HG02973 (cell line): ENCODE measurements around the gene CRMP1.
"Not testable (repeated sequence)": the region's sequence is repeated elsewhere in the genome, so short reads cannot be mapped to it uniquely, and the experiment has no call there.

Source experiments
- ATAC-seq: cut with Tn5 transposase; IDR thresholded peaks from one replicate; pipeline ENCODE4 v1.9.1; 2021; ENCODE audit warnings: moderate library complexity; ENCODE audit not compliant: unreplicated experiment

The CRMP1 gene

GRCh38 chr4:5824635-5825034, 68.3 kb downstream of the CRMP1 start:
- no peak for ATAC-seq

DNA sequence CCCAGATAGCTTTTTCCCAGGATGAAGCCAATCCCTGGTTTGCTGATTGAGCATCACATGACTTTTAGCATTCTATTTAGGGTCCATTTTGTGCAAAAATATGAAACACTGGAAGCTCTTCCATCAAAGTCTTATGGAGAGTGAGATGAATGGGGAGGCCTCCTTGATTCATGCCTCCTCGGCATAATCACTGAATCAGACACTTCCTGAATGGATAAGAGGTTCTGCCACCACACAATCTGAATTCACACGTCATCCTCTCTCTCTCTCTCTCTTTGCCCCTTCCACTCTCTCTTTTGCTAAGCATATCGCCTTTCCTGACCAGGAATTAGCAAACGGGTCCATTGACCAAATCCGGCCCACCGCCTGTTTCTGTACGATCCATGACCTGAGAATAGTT, 68.7 kb downstream of the CRMP1 start:
- ATAC-seq = no peak

- ATAC-seq = no peak
Measured at GRCh38 chr4:5823542-5824211, 69.2 kb downstream of the CRMP1 start.

DNA sequence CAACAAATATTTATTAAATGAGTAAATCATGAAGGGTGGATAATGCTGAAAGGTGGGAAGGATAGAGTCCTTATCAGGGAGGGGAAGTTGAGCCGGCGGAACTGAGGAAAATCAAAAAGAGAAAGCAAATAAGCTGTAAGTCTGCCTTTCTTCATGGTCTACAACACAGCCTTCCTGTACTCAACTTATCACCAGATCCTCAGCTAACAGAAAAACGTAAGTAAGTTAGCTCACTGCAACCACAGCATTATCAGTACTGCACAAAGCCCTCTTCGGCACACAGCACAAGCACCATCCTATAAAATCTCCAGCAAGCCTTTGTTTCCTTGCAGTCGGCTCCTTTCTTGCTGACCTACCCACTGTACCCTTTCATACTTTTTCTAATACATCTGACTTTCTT, 70.3 kb downstream of the CRMP1 start:
- ATAC-seq = no peak

DNA sequence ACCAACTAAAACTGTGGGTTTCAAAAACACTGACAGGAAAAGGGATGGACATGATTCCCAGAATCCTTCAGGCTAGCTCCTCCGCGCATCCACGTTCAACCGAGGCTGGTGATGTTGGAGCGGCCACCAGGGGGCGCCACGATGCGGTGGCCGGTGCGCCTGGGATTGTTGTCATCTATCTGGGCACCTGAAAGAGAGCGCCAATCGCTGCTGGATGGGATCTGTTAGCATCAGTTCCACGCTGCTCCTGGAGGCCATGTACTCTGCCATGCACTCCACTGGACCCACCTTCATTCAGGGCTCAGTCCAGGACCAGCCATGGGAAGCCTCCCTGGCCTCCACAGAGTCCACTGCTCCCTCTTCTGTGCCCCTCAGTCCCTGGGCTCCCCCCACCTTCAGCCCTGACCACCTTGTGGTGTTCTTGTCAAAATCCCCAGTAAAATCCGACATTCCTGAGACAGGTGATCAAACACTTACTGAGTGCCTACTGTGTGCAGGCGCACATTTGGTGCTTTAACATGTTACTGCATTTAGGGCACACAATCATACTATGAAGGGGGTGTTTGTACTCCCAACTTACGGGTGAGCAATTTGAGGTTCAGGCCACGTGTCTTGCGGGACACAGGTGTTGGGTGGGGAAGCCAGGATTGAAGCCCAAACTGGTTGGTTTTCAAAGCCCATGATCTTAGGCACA, 71.1 kb downstream of the CRMP1 start:
- no peak for ATAC-seq

DNA sequence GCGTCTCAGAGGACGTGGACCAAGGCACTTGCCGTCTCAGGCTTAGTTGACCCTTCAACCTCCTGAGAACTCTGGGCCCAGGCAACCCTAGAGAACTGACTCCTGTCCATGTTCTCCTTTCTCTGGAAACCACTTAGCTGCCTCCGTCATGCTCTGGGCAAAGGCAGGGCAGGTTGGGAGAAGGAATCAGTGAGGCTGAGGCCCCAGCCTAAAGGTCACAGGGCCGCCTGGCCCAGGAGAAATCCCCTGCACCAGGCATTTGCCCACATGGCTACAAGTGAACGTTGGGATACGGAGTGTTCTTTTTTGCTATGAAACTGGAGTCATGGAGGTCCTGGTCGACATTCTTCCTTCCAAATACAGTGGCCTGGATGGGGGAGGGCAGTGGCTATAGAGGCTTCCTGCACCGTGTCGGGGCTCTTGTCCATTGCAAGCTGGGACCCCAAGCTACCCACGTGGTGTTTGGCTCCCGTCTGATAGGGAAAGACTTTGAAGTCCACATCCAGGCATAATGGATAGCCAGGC, 76.0 kb downstream of the CRMP1 start:
- ATAC-seq = no peak

GRCh38 chr4:5816101-5816500, 76.8 kb downstream of the CRMP1 start:
- ATAC-seq = no peak

- ATAC-seq = no peak
Measured at GRCh38 chr4:5815641-5816040, 77.2 kb downstream of the CRMP1 start.

- no peak for ATAC-seq
Measured at GRCh38 chr4:5814421-5814820, 78.5 kb downstream of the CRMP1 start.

- ATAC-seq = no peak
Measured at GRCh38 chr4:5813882-5814255, 79.0 kb downstream of the CRMP1 start.

DNA sequence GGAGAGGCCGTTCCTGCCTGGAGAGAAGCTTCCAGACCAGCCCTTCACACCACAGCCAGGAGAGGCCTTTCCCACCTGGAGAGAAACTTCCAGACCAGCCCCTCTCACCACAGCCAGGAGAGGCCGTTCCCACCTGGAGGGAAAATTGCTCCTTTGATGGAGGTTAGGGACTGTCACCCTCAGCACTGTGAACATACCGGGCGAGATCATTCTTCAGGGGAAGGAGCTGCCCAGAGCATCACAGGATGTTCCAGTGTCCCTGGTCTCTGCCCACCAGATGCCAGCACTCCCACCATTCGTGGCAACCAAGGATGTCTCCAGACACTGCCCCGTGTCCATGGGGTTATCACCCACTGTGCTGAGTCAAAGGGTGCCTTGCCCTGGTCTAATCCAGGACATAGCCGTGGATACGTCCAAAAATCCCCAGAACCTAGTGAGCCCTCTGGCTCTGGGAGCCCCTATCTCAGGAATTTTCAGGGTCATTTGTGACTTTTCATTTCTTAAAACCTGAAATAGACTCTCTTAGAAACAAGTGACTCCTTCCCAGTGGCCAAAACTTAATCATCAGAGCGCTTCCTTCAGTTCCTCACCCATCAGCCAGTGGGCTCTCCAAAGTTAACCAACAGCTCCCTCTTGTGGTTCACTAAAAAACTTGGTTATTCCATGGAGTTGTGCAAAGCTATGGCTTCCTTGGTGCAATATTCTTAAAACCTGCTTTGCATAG, 80.2 kb downstream of the CRMP1 start:
- no peak for ATAC-seq

GRCh38 chr4:5812057-5812456, 80.8 kb downstream of the CRMP1 start:
- ATAC-seq = not testable (repeated sequence)

DNA sequence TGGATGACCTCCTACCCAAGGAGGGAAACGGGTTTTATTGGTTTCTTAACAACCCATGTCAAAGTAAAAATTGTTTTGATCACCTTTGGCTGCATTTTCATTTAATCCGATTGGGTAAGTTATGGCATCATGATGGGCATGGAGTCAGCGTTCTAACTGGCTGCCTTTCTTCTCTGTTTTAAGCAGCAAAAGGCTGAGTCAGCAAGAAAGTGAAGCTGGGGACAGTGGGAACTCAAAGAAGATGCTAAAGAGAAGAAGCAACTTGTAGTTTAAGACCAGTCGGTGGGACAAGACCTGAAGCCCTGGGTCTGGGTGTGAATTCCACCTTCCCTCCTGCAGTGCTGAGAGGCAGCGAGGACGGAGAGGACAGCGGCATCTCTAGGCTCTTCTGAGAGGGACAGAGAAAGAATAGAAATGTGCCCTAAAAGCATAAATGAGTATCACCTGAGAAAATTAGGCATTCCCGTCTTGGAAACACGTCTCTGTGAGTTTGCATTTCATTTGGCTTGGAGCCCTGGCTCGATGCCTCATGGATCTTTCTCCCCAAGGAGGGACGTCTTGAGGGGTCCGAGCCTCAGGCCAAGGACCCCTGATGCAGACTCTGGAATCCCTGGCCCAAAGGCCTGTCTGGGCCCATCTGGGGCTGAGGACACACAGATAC, 82.0 kb downstream of the CRMP1 start:
- ATAC-seq = no peak

GRCh38 chr4:5810151-5810550, 82.7 kb downstream of the CRMP1 start:
- no peak for ATAC-seq

DNA sequence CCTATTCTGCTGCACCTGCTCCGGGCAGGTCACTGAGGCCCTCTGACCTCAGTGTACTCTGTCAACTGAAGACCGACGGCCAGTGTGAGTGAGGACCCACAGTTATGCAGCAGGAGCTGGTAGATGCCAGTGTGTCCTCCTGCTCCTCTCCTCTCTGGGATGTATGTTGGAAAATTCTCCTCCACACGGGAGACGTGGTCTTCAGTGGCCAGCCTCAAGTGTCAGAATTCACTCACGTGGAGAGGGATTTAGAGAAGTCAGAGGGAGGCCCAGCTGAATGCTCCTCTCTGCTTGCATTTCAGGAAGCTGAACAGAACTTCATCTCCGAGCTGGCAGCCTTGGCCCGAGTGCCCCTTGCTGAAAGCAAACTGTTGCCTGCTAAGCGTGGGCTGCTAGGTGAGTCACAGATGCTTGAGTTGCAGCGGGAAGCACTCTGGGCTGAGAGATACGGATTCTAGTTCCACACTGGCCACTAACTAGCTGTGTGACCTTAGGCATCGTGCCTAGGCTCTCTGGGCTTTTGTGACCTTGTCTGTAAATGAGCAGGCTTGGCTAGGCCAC, 83.6 kb downstream of the CRMP1 start:
- no peak for ATAC-seq

DNA sequence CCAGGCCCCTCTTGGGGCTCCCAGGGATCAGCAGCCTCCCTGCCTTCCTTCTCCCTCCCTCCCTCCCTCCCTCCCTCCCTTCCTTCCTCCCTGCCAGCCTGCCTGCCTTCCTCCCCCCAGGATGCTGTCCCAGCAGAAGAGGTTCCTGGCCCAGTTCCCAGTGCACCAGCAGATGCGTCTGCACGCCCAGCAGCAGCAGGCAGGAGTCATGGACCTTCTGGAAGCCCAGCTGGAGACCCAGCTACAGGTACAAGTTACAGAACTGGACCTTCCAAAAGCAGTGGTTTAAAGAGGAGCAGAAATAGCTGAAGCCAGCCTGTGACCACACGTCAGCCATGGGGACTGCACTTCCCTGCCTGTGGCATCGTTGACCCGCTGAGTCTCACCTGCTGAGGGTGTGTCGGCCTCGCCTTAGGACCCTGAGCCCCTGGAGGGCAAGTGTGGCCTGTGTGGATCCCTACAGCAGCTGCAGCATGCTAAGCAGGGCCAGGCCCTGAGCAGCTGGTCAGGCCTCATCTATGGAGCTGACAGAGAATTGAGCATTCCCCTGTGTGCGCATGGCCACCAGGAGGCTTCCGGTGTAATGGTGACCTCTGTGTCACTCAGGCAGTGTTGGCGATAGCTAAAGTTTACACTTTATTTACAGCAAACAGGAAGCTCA, 84.7 kb downstream of the CRMP1 start:
- ATAC-seq = no peak

DNA sequence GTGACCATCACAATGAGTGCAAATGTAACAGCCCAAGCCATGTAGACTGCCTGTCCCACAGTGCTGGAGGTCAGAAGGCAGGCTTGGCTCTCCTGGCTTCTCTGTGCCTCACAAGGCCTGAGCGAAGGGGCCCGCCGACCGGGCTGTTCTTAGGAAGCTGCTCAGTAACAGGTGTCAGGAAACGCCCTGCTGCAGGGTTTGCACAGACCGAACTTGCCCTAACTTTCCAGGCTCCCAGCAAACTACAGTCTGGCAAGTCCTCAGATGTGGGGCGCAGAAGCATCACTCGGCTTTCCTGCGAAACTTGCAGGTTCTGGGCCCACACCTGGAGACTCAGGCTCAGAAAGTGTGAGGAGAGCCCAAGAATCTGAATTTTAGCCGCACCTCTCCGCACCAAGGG, 87.6 kb downstream of the CRMP1 start:
- ATAC-seq = no peak

DNA sequence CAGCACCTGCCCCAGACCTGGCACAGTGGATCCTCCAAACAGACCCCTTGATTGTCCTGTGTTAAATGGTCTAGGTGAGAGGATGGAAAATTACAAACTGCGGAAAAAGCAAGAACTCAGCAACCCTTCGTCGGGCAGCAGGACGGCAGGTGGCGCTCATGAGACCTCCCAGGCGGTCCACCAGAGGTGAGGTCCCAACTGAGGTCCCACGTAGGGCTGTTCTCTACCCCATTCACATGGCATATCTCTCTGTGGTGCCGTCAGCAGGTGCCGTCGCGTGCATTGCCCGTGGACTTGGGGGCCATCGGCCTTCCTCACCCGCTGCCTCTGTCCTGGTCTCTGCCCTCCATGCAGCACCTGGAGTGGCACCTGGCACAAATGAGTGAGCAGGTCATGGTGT, 88.2 kb downstream of the CRMP1 start:
- no peak for ATAC-seq

GRCh38 chr4:5802565-5802964, 90.3 kb downstream of the CRMP1 start:
- no peak for ATAC-seq

DNA sequence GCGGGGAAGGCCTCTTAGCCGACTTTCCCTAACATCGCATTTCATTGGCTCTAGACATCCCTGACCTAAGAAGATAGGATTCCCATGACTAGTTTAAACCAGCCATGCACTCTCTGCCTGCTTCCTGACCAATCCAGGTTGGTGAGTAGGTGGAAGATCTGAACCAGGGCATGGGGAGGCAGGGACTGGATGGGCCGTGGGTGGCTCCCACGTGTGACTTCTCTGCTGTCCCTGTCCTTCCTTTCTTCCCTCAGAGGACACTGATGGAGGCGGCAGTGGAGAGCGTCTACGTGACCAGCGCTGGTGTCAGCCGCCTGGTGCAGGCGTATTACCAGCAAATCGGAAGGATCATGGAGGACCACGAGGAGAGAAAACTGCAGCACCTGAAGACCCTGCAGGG, 91.2 kb downstream of the CRMP1 start:
- no peak for ATAC-seq

DNA sequence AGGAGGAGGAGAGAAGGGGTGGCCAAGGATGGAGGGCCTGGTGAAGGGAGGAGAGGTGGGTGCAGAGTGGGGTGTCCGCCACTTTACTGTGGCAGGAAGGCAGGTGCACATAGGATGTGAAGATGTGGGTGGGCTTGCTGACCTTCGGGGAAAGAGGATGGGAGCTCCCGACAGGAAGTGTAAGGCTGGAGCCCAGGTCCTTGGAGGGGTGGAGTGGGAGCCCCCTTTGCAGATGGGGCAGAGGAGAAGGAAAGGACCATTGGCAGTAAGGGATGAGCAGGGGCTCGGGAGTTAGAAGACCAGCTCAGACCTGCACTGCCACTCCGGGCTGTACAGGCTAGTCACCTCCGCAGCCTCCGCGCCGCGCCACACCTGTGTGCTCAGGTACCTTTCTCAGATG, 92.4 kb downstream of the CRMP1 start:
- ATAC-seq = no peak
